Tibial nerve (tissue), 4 donors: ENCODE data around the gene TMEM63A. TPM values are rescaled to one million over a fixed set of nuclear protein-coding genes. Genes with fewer than 3 reads are reported as not detected.

Source experiments
- DNase-seq, 2 donors: peaks; one replicate each; pipeline ENCODE4 v3.0.0-alpha.2; 2019; ENCODE audit warnings: low spot score in 2 of 2
- H3K27ac ChIP-seq, 4 donors: fragments of 200-600 bp; sonication (generic) in 3 of 4; one replicate each; pipeline ENCODE4 v1.5.1; 2017 to 2019; ENCODE audit warnings: mild to moderate bottlenecking in 1 of 4
- H3K27me3 ChIP-seq, 2 donors: fragments of 200-600 bp; sonication (generic) in 1 of 2; one replicate each; pipeline versions ENCODE4 v1.5.1 to v1.6.0; 2017 to 2019
- H3K36me3 ChIP-seq, 3 donors: fragments of 200-600 bp; sonication (generic); one replicate each; pipeline ENCODE4 v1.5.1; 2018 to 2019
- H3K4me1 ChIP-seq, 4 donors: fragments of 200-600 bp; sonication (generic) in 3 of 4; one replicate each; pipeline ENCODE4 v1.5.1; 2017 to 2019
- H3K4me3 ChIP-seq, 4 donors: fragments of 200-600 bp; sonication (generic) in 3 of 4; one replicate each; pipeline ENCODE4 v1.5.1; 2017 to 2019; ENCODE audit warnings: mild to moderate bottlenecking in 1 of 4, moderate library complexity in 1 of 4
- H3K9me3 ChIP-seq, 4 donors: fragments of 200-600 bp; sonication (generic) in 3 of 4; one replicate each; pipeline ENCODE4 v1.5.1; 2017 to 2019
- EP300 ChIP-seq, 2 donors: sonication (generic); formaldehyde crosslinking; IDR thresholded peaks; one replicate each; pipeline ENCODE4 v1.6.1; 2017; ENCODE audit warnings: antibody characterized with exemption in 2 of 2, mild to moderate bottlenecking in 1 of 2
- POLR2A ChIP-seq, 2 donors: fragments of 450-650 bp; IDR thresholded peaks; one replicate each; pipeline ENCODE4 v1.6.1; 2017; ENCODE audit warnings: antibody characterized with exemption in 2 of 2, mild to moderate bottlenecking in 2 of 2, moderate library complexity in 2 of 2
- WGBS, 2 donors: methylation state at CpG; one replicate each; pipeline ENCODE4 v1.1.5; 2018; 5-methylcytosine and 5-hydroxymethylcytosine counted together
- total RNA-seq, 4 donors: library from RNA; depleted of rRNA; stranded (reverse); fragments of >200 nt; gene quantifications; one replicate each; pipeline ENCODE4 v1.1.0, GENCODE V29; 2016
- TF ChIP-seq, protein P1 (sequence below), 5 experiments: fragments of 200-600 bp in 3 of 5; fragments of 450-650 bp in 2 of 5; sonication (generic) in 3 of 5; IDR thresholded peaks; one replicate each; pipeline ENCODE4 v1.5.1; 2016 to 2019; ENCODE audit warnings: antibody characterized with exemption in 5 of 5, mild to moderate bottlenecking in 3 of 5, moderate library complexity in 2 of 5

TMEM63A gene
- total RNA-seq, 4 donors from 2014 or later, result 63.2 to 91.5 (median 66.7) TPM

- Histone ChIP-seq H3K4me3 (peak overlapping the region in 3 of 4 donors; percentile 68 to 92 (median 90)), H3K9me3 (no peaks in the 10 kb centered on the region), H3K27me3 (peaks cover 0 to 10% of the 10 kb centered on the region in 2 donors), H3K27ac (peak overlapping the region in 1 of 4 donors; percentile 92), H3K36me3 (no peaks in the 10 kb centered on the region), H3K4me1 (peaks cover 0 to 38% (median 20%) of the 10 kb centered on the region in 4 donors)
- TF ChIP-seq, protein P1, sequence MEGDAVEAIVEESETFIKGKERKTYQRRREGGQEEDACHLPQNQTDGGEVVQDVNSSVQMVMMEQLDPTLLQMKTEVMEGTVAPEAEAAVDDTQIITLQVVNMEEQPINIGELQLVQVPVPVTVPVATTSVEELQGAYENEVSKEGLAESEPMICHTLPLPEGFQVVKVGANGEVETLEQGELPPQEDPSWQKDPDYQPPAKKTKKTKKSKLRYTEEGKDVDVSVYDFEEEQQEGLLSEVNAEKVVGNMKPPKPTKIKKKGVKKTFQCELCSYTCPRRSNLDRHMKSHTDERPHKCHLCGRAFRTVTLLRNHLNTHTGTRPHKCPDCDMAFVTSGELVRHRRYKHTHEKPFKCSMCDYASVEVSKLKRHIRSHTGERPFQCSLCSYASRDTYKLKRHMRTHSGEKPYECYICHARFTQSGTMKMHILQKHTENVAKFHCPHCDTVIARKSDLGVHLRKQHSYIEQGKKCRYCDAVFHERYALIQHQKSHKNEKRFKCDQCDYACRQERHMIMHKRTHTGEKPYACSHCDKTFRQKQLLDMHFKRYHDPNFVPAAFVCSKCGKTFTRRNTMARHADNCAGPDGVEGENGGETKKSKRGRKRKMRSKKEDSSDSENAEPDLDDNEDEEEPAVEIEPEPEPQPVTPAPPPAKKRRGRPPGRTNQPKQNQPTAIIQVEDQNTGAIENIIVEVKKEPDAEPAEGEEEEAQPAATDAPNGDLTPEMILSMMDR (IDR thresholded peaks at IDR 0.05), result no peak
- no peak for TF ChIP-seq EP300 (IDR thresholded peaks at IDR 0.05)
- no peak for DNase-seq
- 81 to 94% methylated on average over 11 of the region's 11 CpGs for WGBS, 2 donors
Measured at GRCh38 chr1:225883616-225884265, 1.6 kb upstream of the TMEM63A start.

DNA sequence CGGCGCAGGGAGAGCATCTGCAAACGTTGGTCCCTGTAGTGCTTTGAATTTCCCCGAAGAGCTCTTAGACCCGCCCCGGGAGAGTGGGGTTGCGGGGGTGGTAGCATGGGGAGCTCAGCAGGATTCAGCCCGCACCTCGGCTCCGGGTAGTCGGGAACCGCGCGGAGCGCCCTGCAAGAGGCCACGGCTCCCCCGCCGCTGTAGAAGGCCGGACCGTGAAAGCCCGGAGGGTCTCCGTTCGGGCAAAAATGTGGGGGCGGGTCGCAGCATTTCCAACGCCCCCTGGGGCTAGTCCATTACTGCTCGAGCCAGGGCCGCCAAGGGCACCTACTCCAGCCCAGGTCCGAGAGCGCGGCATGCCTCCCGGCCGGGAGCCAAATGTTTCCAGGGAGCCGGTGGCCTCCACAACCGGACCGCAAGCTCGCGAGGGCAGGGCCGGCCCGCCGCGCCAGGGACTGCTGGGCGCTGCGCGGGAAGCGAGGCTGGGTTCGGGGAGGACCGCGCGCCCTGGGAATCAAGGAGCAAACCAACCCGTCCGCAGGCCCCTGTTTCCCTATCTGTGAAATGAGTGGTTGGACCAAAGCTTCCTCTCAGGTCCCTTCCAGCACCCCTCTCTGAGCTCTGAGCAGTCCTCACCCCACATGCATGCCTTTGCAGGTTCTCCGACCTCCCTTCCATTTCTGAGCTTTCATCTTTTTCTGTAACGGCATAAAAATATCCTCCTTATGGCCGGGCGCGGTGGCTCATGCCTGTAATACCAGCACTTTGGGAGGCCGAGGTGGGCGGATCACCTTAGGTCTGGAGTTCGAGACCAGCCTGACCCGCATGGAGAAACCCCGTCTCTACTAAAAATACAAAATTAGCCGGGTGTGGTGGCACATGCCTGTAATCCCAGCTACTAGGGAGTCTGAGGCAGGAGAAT is 775 bp upstream of the TMEM63A start:
- Histone ChIP-seq H3K9me3 (no peaks in the 10 kb centered on the region), H3K4me1 (peaks cover 0 to 46% (median 27%) of the 10 kb centered on the region in 4 donors), H3K27me3 (peaks cover 0 to 7% of the 10 kb centered on the region in 2 donors), H3K27ac (peak overlapping the region; percentile 87 to 92 (median 90)), H3K36me3 (no peaks in the 10 kb centered on the region), H3K4me3 (peak overlapping the region; percentile 68 to 92 (median 90))
- peak; percentile 16 to 22 for DNase-seq
- TF ChIP-seq, protein P1 (IDR thresholded peaks at IDR 0.05), result peak in 1 of 5 experiments; percentile 17
- TF ChIP-seq EP300 (IDR thresholded peaks at IDR 0.05), result no peak
- 12 to 28% methylated on average over 11 to 46 of the region's 63 CpGs for WGBS, 2 donors

- H3K36me3 ChIP-seq, result peaks cover 0 to 10% (median 0%) of the 10 kb centered on the region in 3 donors
- H3K27me3 ChIP-seq, result no peaks in the 10 kb centered on the region
- peak overlapping the region; percentile 68 to 92 (median 90) for H3K4me3 ChIP-seq
- peak; percentile 24 to 28 for DNase-seq
- H3K4me1 ChIP-seq, result peaks cover 0 to 61% (median 34%) of the 10 kb centered on the region in 4 donors
- peak overlapping the region; percentile 87 to 92 (median 90) for H3K27ac ChIP-seq
- H3K9me3 ChIP-seq, result no peaks in the 10 kb centered on the region
- TF ChIP-seq, protein P1 (IDR thresholded peaks at IDR 0.05), result no peak
- no peak for TF ChIP-seq EP300 (IDR thresholded peaks at IDR 0.05)
- no peak for TF ChIP-seq POLR2A (IDR thresholded peaks at IDR 0.05)
- 12 to 21% methylated on average over 16 to 23 of the region's 25 CpGs for WGBS, 2 donors
Measured at GRCh38 chr1:225881081-225881958, 860 bp downstream of the TMEM63A start.

- TF ChIP-seq POLR2A (IDR thresholded peaks at IDR 0.05), result no peak
- TF ChIP-seq, protein P1 (IDR thresholded peaks at IDR 0.05), result no peak
- no peak for TF ChIP-seq EP300 (IDR thresholded peaks at IDR 0.05)
- Histone ChIP-seq H3K27ac (peak overlapping the region in 3 of 4 donors; percentile 89 to 92 (median 91)), H3K4me1 (peaks cover 0 to 62% (median 34%) of the 10 kb centered on the region in 4 donors), H3K9me3 (no peaks in the 10 kb centered on the region), H3K27me3 (no peaks in the 10 kb centered on the region), H3K36me3 (peaks cover 0 to 15% (median 0%) of the 10 kb centered on the region in 3 donors), H3K4me3 (peak overlapping the region in 2 of 4 donors; percentile 6 to 90)
- DNase-seq, result no peak
- 61 to 73% methylated on average over 5 of the region's 5 CpGs for WGBS, 2 donors
Measured at GRCh38 chr1:225880636-225881035, 1.5 kb downstream of the TMEM63A start.
